22Rv1 (cell line): ENCODE measurements around the gene COPG2.

ENCODE experiments used
- ZFX ChIP-seq: fragments of 450-650 bp; IDR thresholded peaks from 2 replicates; pipeline ENCODE4 v1.6.1; 2017; ENCODE audit warnings: antibody characterized with exemption, borderline replicate concordance
- TF ChIP-seq, protein P1 (sequence below): fragments of 450-650 bp; IDR thresholded peaks from 2 replicates; pipeline ENCODE4 v1.5.1; 2017; ENCODE audit warnings: mild to moderate bottlenecking

DNA sequence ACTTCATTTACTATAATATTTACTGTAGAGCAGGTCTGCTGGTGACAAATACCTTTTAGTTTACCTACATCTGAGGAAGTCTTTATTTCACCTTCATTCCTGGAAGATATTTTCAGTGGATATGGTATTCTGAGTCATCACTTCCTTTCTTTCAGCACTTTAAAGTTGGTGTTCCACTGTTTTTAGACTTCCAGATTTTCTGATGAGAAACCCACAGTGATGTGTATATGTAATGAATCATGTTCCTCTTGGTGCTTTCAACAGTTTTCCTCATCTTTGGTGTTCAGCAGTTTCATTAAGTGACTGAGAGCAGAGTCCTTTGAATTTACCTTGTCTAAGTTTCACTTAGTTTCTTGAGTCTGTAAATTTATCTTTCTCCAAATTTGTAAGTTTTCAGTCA lies 36.4 kb downstream of the COPG2 start:
- TF ChIP-seq, protein P1, sequence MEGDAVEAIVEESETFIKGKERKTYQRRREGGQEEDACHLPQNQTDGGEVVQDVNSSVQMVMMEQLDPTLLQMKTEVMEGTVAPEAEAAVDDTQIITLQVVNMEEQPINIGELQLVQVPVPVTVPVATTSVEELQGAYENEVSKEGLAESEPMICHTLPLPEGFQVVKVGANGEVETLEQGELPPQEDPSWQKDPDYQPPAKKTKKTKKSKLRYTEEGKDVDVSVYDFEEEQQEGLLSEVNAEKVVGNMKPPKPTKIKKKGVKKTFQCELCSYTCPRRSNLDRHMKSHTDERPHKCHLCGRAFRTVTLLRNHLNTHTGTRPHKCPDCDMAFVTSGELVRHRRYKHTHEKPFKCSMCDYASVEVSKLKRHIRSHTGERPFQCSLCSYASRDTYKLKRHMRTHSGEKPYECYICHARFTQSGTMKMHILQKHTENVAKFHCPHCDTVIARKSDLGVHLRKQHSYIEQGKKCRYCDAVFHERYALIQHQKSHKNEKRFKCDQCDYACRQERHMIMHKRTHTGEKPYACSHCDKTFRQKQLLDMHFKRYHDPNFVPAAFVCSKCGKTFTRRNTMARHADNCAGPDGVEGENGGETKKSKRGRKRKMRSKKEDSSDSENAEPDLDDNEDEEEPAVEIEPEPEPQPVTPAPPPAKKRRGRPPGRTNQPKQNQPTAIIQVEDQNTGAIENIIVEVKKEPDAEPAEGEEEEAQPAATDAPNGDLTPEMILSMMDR = no peak
- no peak for TF ChIP-seq ZFX
